HL-60 (cell line): Measurements from ENCODE around the gene CPN1.
"Not testable (repeated sequence)": the region's sequence is repeated elsewhere in the genome, so short reads cannot be mapped to it uniquely, and the experiment has no call there.

Experiments
- DNase-seq, 2 experiments: peaks; one replicate each; pipeline ENCODE4 v3.0.0-alpha.2; 2010 to 2020; ENCODE audit warnings: low read depth in 1 of 2, low spot score in 1 of 2
- H3K27ac ChIP-seq: fragments of 250-450 bp; sonication (Bioruptor Pico); replicated peaks from 2 replicates; pipeline ENCODE4 v1.5.1; 2020; ENCODE audit warnings: mild to moderate bottlenecking, moderate library complexity
- H3K27me3 ChIP-seq: fragments of 250-450 bp; sonication (Bioruptor Pico); 2 replicates; pipeline ENCODE4 v1.5.1; 2021; ENCODE audit warnings: mild to moderate bottlenecking, moderate library complexity; ENCODE audit not compliant: insufficient read depth, poor library complexity, severe bottlenecking
- H3K4me3 ChIP-seq: replicated peaks from 2 replicates; pipeline ENCODE4 v1.5.1; 2011; ENCODE audit warnings: mild to moderate bottlenecking, control low read depth, low read length; ENCODE audit not compliant: insufficient read depth
- CTCF ChIP-seq: IDR thresholded peaks from one replicate; pipeline ENCODE4 v1.5.1; 2011; ENCODE audit warnings: low read length, control low read depth, inconsistent platforms; ENCODE audit not compliant: insufficient read depth
- GABPA ChIP-seq: IDR thresholded peaks from 2 replicates; pipeline ENCODE4 v1.6.1; 2012; ENCODE audit warnings: low read depth
- POLR2AphosphoS5 ChIP-seq: IDR thresholded peaks from 2 replicates; pipeline ENCODE4 v1.6.1; 2012; ENCODE audit warnings: low read depth
- REST ChIP-seq: IDR thresholded peaks from 2 replicates; pipeline ENCODE4 v1.6.1; 2012; ENCODE audit warnings: low read depth; ENCODE audit not compliant: insufficient replicate concordance
- SPI1 ChIP-seq: IDR thresholded peaks from 2 replicates; pipeline ENCODE4 v1.6.1; 2012; ENCODE audit warnings: low read depth, mild to moderate bottlenecking, borderline replicate concordance

Gene CPN1

GRCh38 chr10:100089241-100089640, 7.6 kb upstream of the CPN1 start:
- no peak for TF ChIP-seq SPI1
- no peak for TF ChIP-seq CTCF
- no peak for TF ChIP-seq GABPA
- TF ChIP-seq POLR2AphosphoS5: no peak
- no peak for TF ChIP-seq REST
- H3K27me3 ChIP-seq: no peaks in the 10 kb centered on the region

GRCh38 chr10:100086708-100087107, 5.0 kb upstream of the CPN1 start:
- not testable (repeated sequence) for H3K27ac ChIP-seq, DNase-seq, H3K27me3 ChIP-seq, H3K4me3 ChIP-seq

More at GRCh38 chr10:100089241-100089640, 7.6 kb upstream of the CPN1 start:
- Histone ChIP-seq H3K4me3 (no peak overlapping the region), H3K27ac (no peak overlapping the region)
- DNase-seq: no peak

GRCh38 chr10:100085596-100085995, 3.9 kb upstream of the CPN1 start:
- no peak for DNase-seq
- Histone ChIP-seq H3K27ac (no peak overlapping the region), H3K4me3 (no peak overlapping the region), H3K27me3 (no peaks in the 10 kb centered on the region)
- TF ChIP-seq CTCF (no peak), REST (no peak), SPI1 (no peak), POLR2AphosphoS5 (no peak)

GRCh38 chr10:100083623-100084022, 2.0 kb upstream of the CPN1 start:
- Histone ChIP-seq H3K4me3 (no peak overlapping the region), H3K27ac (no peak overlapping the region), H3K27me3 (no peaks in the 10 kb centered on the region)
- DNase-seq: no peak
- no peak for TF ChIP-seq CTCF
- TF ChIP-seq POLR2AphosphoS5: no peak
- TF ChIP-seq SPI1: no peak
- no peak for TF ChIP-seq REST
- TF ChIP-seq GABPA: no peak

- not testable (repeated sequence) for H3K4me3 ChIP-seq, DNase-seq, H3K27me3 ChIP-seq, H3K27ac ChIP-seq
These were observed 607 bp upstream of the CPN1 start for GRCh38 chr10:100082276-100082675.
